Measurements from ENCODE around the gene GNL2.

The GNL2 gene

GRCh38 chr1:37622131-37622530, 26.4 kb upstream of the GNL2 start:
- H3K4me3 ChIP-seq (ENCODE audit: low read length): no peak overlapping the region
- no peaks in the 10 kb centered on the region for H3K4me1 ChIP-seq (ENCODE audit: low read length)
- no peaks in the 10 kb centered on the region for H3K79me2 ChIP-seq (ENCODE audit: low read length)
- H3K9ac ChIP-seq (ENCODE audit: low read length): no peak overlapping the region
- H3K9me3 ChIP-seq (ENCODE audit: insufficient read depth, low read length): no peaks in the 10 kb centered on the region
- H3K27me3 ChIP-seq (ENCODE audit: low read depth, low read length): peaks cover 13% of the 10 kb centered on the region; the same call in 1 of the 2 replicates
- H2AFZ ChIP-seq (ENCODE audit: low read depth, low read length): no peak overlapping the region
- H3K36me3 ChIP-seq (replicated peaks; ENCODE audit: low read depth, low read length): no peaks in the 10 kb centered on the region
- no peaks in the 10 kb centered on the region for H4K20me1 ChIP-seq (ENCODE audit: insufficient read depth, low read length)
- no peak overlapping the region for H3K4me2 ChIP-seq (ENCODE audit: low read length)
- H3K27ac ChIP-seq (ENCODE audit: low read length): no peak overlapping the region
- TF ChIP-seq, protein P1, sequence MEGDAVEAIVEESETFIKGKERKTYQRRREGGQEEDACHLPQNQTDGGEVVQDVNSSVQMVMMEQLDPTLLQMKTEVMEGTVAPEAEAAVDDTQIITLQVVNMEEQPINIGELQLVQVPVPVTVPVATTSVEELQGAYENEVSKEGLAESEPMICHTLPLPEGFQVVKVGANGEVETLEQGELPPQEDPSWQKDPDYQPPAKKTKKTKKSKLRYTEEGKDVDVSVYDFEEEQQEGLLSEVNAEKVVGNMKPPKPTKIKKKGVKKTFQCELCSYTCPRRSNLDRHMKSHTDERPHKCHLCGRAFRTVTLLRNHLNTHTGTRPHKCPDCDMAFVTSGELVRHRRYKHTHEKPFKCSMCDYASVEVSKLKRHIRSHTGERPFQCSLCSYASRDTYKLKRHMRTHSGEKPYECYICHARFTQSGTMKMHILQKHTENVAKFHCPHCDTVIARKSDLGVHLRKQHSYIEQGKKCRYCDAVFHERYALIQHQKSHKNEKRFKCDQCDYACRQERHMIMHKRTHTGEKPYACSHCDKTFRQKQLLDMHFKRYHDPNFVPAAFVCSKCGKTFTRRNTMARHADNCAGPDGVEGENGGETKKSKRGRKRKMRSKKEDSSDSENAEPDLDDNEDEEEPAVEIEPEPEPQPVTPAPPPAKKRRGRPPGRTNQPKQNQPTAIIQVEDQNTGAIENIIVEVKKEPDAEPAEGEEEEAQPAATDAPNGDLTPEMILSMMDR (IDR thresholded peaks at IDR 0.05; ENCODE audit: low read depth, low read length): no peak
- no peak for TF ChIP-seq EZH2phosphoT487 (IDR thresholded peaks at IDR 0.05; ENCODE audit: low read depth)

DNA sequence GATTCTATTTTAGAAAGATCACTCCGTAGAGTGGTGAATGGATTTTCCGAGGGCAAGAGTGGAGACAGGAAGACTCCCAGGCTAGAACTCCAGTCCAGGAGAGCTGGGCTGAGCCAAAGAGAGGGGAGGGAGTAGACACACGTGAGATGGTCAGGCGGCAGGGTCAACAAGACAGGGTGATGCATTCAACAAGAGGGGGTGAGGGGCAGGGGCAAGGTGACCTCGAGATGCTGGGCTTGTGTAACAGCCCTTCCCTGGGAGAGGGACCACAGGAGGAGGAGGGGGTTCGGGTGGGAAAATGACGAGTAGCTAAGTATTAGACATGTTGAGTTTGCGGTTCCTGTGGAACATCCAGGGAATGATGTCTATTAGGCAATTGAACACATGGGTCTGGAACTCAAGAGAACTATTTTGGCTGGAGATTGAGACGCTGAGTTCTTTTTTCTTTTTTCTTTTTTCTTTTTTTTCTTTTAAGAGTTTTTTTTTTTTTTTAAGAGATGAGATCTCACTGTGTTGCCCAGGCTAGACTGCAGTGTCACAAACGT, 25.7 kb upstream of the GNL2 start:
- no peak overlapping the region for H3K9ac ChIP-seq (ENCODE audit: low read length)
- H3K9me3 ChIP-seq (ENCODE audit: insufficient read depth, low read length): no peaks in the 10 kb centered on the region
- H3K79me2 ChIP-seq (ENCODE audit: low read length): no peaks in the 10 kb centered on the region
- TF ChIP-seq EZH2phosphoT487 (IDR thresholded peaks at IDR 0.05; ENCODE audit: low read depth): no peak
- TF ChIP-seq, protein P1 (IDR thresholded peaks at IDR 0.05; ENCODE audit: low read depth, low read length): no peak
- H3K27ac ChIP-seq (ENCODE audit: low read length): no peak overlapping the region
- no peaks in the 10 kb centered on the region for H4K20me1 ChIP-seq (ENCODE audit: insufficient read depth, low read length)
- no peak overlapping the region for H2AFZ ChIP-seq (ENCODE audit: low read depth, low read length)
- no peaks in the 10 kb centered on the region for H3K4me1 ChIP-seq (ENCODE audit: low read length)
- H3K4me2 ChIP-seq (ENCODE audit: low read length): no peak overlapping the region
- peaks cover 16% of the 10 kb centered on the region for H3K27me3 ChIP-seq (ENCODE audit: low read depth, low read length)
- H3K4me3 ChIP-seq (ENCODE audit: low read length): no peak overlapping the region
- H3K36me3 ChIP-seq (replicated peaks; ENCODE audit: low read depth, low read length): no peaks in the 10 kb centered on the region

- H3K27ac ChIP-seq (ENCODE audit: low read length): no peak overlapping the region
- no peaks in the 10 kb centered on the region for H3K4me1 ChIP-seq (ENCODE audit: low read length)
- H3K4me2 ChIP-seq (ENCODE audit: low read length): no peak overlapping the region
- H3K4me3 ChIP-seq (ENCODE audit: low read length): no peak overlapping the region
- no peaks in the 10 kb centered on the region for H3K9me3 ChIP-seq (ENCODE audit: insufficient read depth, low read length)
- H3K9ac ChIP-seq (ENCODE audit: low read length): no peak overlapping the region
- TF ChIP-seq, protein P1 (IDR thresholded peaks at IDR 0.05; ENCODE audit: low read depth, low read length): no peak
- TF ChIP-seq EZH2phosphoT487 (IDR thresholded peaks at IDR 0.05; ENCODE audit: low read depth): no peak
- H3K27me3 ChIP-seq (ENCODE audit: low read depth, low read length): peaks cover 22% of the 10 kb centered on the region
- H3K36me3 ChIP-seq (replicated peaks; ENCODE audit: low read depth, low read length): no peaks in the 10 kb centered on the region
- no peaks in the 10 kb centered on the region for H4K20me1 ChIP-seq (ENCODE audit: insufficient read depth, low read length)
- no peak overlapping the region for H2AFZ ChIP-seq (ENCODE audit: low read depth, low read length)
- H3K79me2 ChIP-seq (ENCODE audit: low read length): no peaks in the 10 kb centered on the region
Measured at GRCh38 chr1:37620707-37621106, 25.0 kb upstream of the GNL2 start.

DNA sequence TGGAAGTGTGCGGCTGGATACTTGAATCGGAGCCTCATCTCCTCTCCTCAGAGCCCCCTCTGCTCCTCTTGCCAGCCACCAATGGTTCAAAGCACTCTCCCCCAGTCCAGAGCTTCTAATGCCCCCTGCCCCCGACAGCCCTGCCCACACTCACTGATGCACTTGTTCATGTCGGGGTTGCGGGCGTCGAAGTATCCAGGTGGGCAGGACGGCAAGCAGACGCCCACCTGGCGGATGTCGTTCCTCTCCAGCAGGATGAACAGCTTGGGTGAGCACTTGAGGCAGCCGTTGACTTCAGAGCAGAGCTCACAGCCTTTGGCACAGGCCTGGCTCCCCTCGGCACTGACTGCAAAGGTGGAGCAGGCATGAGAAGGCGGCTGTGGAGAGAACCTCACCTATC, 20.6 kb upstream of the GNL2 start:
- Histone ChIP-seq H2AFZ (ENCODE audit: low read depth, low read length) (no peak overlapping the region), H3K4me1 (ENCODE audit: low read length) (no peaks in the 10 kb centered on the region), H3K79me2 (ENCODE audit: low read length) (no peaks in the 10 kb centered on the region), H3K27ac (ENCODE audit: low read length) (no peak overlapping the region), H3K4me2 (ENCODE audit: low read length) (no peak overlapping the region), H3K4me3 (ENCODE audit: low read length) (no peak overlapping the region), H4K20me1 (ENCODE audit: insufficient read depth, low read length) (no peaks in the 10 kb centered on the region), H3K27me3 (ENCODE audit: low read depth, low read length) (peaks cover 17% of the 10 kb centered on the region; the same call in 1 of the 2 replicates), H3K9ac (ENCODE audit: low read length) (no peak overlapping the region), H3K9me3 (ENCODE audit: insufficient read depth, low read length) (no peaks in the 10 kb centered on the region), H3K36me3 (replicated peaks; ENCODE audit: low read depth, low read length) (no peaks in the 10 kb centered on the region)
- TF ChIP-seq, protein P1 (IDR thresholded peaks at IDR 0.05; ENCODE audit: low read depth, low read length): no peak
- no peak for TF ChIP-seq EZH2phosphoT487 (IDR thresholded peaks at IDR 0.05; ENCODE audit: low read depth)

Data from OCI-LY3 (cell line).